C4-2B (cell line): ENCODE measurements around the gene TTC17.

ENCODE experiments used
- H3K27ac ChIP-seq: fragments of 450-650 bp; 2 replicates; pipeline ENCODE4 v1.5.1; 2017
- ZFX ChIP-seq: fragments of 450-650 bp; IDR thresholded peaks from 2 replicates; pipeline ENCODE4 v1.6.1; 2017
- TF ChIP-seq, protein P1 (sequence below): fragments of 450-650 bp; conservative IDR thresholded peaks from 2 replicates; pipeline ENCODE4 v1.5.1; 2017; ENCODE audit warnings: mild to moderate bottlenecking

TTC17 gene

DNA sequence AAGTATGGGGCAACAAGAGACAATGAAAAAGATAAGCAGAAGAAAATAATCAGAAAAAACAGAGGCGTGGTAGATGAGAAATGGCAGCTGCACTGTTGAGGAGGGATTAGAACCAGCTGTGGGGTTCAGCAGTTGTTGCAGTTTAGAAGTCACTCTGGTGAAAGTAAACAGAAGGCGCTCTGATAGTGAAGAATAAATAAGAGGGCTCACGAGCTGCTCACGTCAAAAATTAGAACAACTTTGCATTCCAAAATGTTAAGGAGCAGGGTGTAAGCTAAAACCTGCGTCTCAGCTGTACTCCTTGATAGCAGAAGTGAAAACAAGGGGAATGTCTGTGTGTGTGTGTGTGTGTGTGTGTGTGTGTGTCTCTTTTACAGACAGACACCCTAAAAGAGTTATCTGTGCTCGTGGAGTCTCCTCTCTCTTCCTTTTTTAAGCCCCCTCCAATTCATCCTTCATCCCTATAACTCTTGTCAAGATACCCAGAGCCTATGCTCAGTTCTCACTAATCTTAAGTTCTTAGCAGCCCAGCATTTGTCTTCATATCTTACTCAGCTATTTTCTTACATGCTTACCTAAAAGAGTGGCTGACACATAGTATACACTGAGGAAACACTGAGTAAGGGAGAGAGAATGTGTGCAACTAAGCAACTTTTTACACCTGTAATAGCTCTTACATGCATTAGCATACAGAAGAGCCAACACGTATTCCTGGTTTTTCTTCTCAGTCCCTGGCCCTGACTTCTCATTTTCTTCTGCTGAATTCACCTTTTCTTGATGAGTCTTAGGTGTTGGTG is 8.9 kb downstream of the TTC17 start:
- TF ChIP-seq ZFX: no peak
- TF ChIP-seq, protein P1, sequence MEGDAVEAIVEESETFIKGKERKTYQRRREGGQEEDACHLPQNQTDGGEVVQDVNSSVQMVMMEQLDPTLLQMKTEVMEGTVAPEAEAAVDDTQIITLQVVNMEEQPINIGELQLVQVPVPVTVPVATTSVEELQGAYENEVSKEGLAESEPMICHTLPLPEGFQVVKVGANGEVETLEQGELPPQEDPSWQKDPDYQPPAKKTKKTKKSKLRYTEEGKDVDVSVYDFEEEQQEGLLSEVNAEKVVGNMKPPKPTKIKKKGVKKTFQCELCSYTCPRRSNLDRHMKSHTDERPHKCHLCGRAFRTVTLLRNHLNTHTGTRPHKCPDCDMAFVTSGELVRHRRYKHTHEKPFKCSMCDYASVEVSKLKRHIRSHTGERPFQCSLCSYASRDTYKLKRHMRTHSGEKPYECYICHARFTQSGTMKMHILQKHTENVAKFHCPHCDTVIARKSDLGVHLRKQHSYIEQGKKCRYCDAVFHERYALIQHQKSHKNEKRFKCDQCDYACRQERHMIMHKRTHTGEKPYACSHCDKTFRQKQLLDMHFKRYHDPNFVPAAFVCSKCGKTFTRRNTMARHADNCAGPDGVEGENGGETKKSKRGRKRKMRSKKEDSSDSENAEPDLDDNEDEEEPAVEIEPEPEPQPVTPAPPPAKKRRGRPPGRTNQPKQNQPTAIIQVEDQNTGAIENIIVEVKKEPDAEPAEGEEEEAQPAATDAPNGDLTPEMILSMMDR: no peak
- no peak overlapping the region for H3K27ac ChIP-seq

DNA sequence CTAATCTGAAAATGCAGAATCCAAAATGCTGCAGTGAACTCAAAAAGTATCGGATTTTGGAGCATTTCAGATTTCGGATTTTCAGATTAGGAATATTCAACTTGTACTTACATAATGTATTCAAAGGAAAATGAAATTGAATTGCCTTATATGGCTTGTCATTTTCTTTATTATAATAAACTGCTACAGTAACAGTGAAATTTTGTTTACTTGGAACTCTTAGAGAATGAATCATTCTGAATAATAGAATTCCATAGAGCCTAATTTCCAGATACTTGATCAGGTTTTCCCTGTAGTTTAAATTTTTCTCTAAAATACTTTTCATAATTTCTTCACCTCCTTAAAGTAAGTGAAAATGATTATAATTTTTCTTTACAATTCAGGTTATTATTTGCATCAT is 17.3 kb downstream of the TTC17 start:
- no peak for TF ChIP-seq ZFX
- TF ChIP-seq, protein P1: no peak
- no peak overlapping the region for H3K27ac ChIP-seq

DNA sequence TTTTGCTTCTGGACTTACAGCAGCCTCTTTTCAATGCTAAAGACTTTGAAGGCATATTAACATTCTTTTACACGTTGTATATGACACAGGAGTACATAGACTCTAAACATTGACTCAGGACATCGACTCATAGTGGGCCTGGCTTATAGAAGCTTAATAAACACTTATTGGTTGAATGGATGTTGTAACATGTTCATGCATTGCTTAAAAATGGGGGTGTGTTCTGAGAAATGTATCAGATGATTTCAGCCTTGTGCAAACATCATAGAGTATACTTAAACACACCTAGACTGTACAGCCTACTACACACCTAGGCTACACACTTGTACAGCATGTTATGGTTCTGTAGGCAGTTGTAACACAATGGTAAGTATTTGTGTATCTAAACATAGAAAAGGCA is 17.9 kb downstream of the TTC17 start:
- TF ChIP-seq, protein P1: no peak
- no peak for TF ChIP-seq ZFX
- no peak overlapping the region for H3K27ac ChIP-seq

DNA sequence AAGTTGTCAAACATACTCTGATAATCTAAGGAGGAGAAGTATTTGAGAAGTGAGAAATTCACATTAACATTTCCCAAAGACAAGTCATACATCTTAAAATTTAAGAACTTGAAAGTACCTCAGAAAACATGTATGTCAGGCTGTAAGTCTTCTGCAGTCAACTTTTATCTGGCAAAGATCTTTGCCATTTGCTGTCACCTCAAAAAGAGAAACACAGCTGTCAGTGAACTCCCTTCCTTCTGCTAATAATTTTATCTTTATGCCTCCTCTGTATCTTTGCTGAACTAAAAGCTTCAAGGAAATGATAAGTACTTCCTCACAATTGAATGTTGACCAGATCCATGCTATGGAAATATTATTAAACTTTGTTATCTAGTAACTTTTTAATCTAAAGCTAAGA is 18.7 kb downstream of the TTC17 start:
- H3K27ac ChIP-seq: no peak overlapping the region
- no peak for TF ChIP-seq ZFX
- TF ChIP-seq, protein P1: no peak

DNA sequence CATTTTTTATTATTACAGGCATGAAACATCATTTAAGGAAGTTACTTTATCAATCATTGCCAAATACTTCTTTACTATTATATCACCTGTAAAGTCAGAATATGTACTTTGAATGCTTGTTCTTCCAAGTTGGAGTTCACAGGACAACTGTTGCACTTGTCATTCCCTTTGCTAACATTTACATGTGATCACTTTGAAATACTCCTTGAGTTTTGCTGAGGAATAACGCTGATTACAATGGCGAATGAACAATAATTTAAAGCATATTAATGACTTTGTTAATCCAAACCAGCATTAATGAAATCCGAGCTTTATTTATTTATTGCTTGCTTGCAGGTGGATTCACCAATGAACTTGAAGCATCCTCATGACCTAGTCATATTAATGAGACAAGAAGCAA is 20.2 kb downstream of the TTC17 start:
- H3K27ac ChIP-seq: no peak overlapping the region
- TF ChIP-seq ZFX: no peak
- TF ChIP-seq, protein P1: no peak

DNA sequence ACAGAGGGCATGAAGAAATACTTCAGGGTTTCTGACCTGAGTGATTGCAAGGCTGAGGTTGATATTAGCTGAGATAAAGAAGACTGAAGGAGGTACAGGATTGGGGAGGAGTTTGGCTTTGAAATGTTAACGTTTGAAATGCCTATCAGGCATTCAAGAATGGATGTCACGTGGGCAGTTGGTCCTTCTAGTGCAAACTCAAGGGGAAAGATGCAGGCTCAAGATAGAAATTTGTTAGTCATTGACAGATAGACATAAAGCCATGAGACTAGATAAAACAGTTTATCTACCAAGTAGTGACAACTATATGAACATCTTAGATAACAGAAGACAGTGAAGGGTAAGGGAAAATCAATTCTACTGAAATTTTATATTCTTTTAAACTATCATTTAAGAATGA is 23.1 kb downstream of the TTC17 start:
- no peak overlapping the region for H3K27ac ChIP-seq
- no peak for TF ChIP-seq ZFX
- TF ChIP-seq, protein P1: no peak

DNA sequence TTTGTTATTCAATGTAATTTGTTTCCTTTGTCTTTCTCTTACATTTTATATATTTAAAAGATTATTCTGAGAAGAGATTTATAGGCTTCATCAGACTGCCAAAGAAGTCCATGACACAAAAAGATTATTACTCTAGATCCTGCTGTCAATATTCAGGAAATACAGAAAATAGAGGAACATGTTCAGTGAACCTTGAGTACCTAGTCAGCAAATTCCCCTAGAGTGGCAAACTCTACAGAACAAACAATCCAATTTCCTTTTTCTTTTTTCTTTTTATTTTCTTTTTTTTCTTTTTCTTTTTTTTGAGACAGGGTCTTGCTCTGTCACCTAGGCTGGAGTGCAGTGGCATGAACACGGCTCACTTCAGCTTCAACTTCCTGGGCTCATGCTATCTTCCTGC is 23.9 kb downstream of the TTC17 start:
- TF ChIP-seq ZFX: no peak
- TF ChIP-seq, protein P1: no peak
- H3K27ac ChIP-seq: no peak overlapping the region
